Measurements from ENCODE around the gene CES5A. TPM values are rescaled to one million over a fixed set of nuclear protein-coding genes. Genes with fewer than 3 reads are reported as not detected.
"Not testable (repeated sequence)": the region's sequence is repeated elsewhere in the genome, so short reads cannot be mapped to it uniquely, and the experiment has no call there.

Gene CES5A
- total RNA-seq, 3 donors from 2014 or later (not counting 1 experiment from before 2014, with no cell fraction given): not detected

- Mint-ChIP-seq H3K9me3 (no peaks in the 10 kb centered on the region), H3K27me3 (ENCODE audit: low read depth in 2 of 2) (peaks cover 0 to 5% of the 10 kb centered on the region in 2 donors), H3K36me3 (no peaks in the 10 kb centered on the region), H3K27ac (no peak overlapping the region), H3K4me3 (no peak overlapping the region), H3K4me1 (no peaks in the 10 kb centered on the region)
- no peaks in the 10 kb centered on the region for H3K4me1 ChIP-seq (ENCODE audit: control insufficient read depth, insufficient read depth, low read length)
- no peak for ATAC-seq
- no peaks in the 10 kb centered on the region for H3K36me3 ChIP-seq (ENCODE audit: control insufficient read depth, insufficient read depth, low read length)
- intact Hi-C loops (cut with micrococcal nuclease): no loop called here
- 83% methylated on average over 1 of the region's 2 CpGs for WGBS (ENCODE audit: insufficient coverage)
- no peak overlapping the region for H3K4me3 ChIP-seq (ENCODE audit: low read length)
- H3K27ac ChIP-seq (ENCODE audit: low read length): no peak overlapping the region
- no peaks in the 10 kb centered on the region for H3K27me3 ChIP-seq (ENCODE audit: control insufficient read depth, insufficient read depth, low read length)
- no peak for DNase-seq
- no peaks in the 10 kb centered on the region for H3K9me3 ChIP-seq (ENCODE audit: control insufficient read depth, insufficient read depth, low read length)
- no peak for TF ChIP-seq CTCF (IDR thresholded peaks at IDR 0.05)
These were observed 7.0 kb downstream of the CES5A start for GRCh38 chr16:55868137-55868536.

DNA sequence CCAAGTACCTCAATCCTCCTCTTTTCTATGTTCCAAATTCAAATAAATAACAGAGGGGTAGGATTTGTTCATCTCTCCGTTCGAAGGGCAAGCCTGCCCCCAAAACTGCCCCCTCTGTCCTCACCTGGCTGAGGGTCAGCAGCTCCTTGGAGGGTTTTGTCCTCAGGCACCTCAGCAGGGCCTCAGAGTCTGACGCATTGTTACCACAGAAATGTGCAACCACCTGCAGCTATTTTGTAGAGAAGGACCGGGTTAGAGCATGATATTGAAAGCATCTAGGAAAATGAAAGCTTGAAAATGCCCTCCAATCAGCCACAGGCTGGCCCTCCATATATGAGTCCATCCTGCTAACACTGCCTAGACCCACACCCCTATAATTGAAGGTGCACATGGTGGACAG is 13.9 kb downstream of the CES5A start:
- intact Hi-C loops (cut with micrococcal nuclease): no loop called here
- H3K4me1 Mint-ChIP-seq: no peaks in the 10 kb centered on the region
- Histone ChIP-seq H3K36me3 (ENCODE audit: control insufficient read depth, insufficient read depth, low read length) (no peaks in the 10 kb centered on the region), H3K4me1 (ENCODE audit: control insufficient read depth, insufficient read depth, low read length) (no peaks in the 10 kb centered on the region), H3K27me3 (ENCODE audit: control insufficient read depth, insufficient read depth, low read length) (no peaks in the 10 kb centered on the region), H3K4me3 (ENCODE audit: low read length) (no peak overlapping the region), H3K9me3 (ENCODE audit: control insufficient read depth, insufficient read depth, low read length) (no peaks in the 10 kb centered on the region), H3K27ac (ENCODE audit: low read length) (no peak overlapping the region)
- DNase-seq (no peak), ATAC-seq (no peak)
- no peaks in the 10 kb centered on the region for H3K9me3 Mint-ChIP-seq
- no peaks in the 10 kb centered on the region for H3K36me3 Mint-ChIP-seq
- H3K4me3 Mint-ChIP-seq: no peak overlapping the region
- peaks cover 12 to 19% of the 10 kb centered on the region in 2 donors for H3K27me3 Mint-ChIP-seq (ENCODE audit: low read depth in 2 of 2)
- H3K27ac Mint-ChIP-seq: no peak overlapping the region
- 83% methylated on average over 4 of the region's 4 CpGs for WGBS (ENCODE audit: insufficient coverage)
- no peak for TF ChIP-seq CTCF (IDR thresholded peaks at IDR 0.05)

- H3K9me3 ChIP-seq (ENCODE audit: control insufficient read depth, insufficient read depth, low read length); H3K27me3 ChIP-seq (ENCODE audit: control insufficient read depth, insufficient read depth, low read length); intact Hi-C loops (cut with micrococcal nuclease); H3K4me3 Mint-ChIP-seq; H3K4me1 ChIP-seq (ENCODE audit: control insufficient read depth, insufficient read depth, low read length); H3K9me3 Mint-ChIP-seq; DNase-seq; H3K36me3 Mint-ChIP-seq; H3K36me3 ChIP-seq (ENCODE audit: control insufficient read depth, insufficient read depth, low read length); H3K27ac ChIP-seq (ENCODE audit: low read length); H3K4me1 Mint-ChIP-seq; H3K4me3 ChIP-seq (ENCODE audit: low read length); H3K27ac Mint-ChIP-seq; ATAC-seq: not testable (repeated sequence)
- peaks cover 12 to 18% of the 10 kb centered on the region in 2 donors for H3K27me3 Mint-ChIP-seq (ENCODE audit: low read depth in 2 of 2)
- 90% methylated on average over 1 of the region's 1 CpG for WGBS (ENCODE audit: insufficient coverage)
These were observed 17.5 kb downstream of the CES5A start for GRCh38 chr16:55857650-55858049.

DNA sequence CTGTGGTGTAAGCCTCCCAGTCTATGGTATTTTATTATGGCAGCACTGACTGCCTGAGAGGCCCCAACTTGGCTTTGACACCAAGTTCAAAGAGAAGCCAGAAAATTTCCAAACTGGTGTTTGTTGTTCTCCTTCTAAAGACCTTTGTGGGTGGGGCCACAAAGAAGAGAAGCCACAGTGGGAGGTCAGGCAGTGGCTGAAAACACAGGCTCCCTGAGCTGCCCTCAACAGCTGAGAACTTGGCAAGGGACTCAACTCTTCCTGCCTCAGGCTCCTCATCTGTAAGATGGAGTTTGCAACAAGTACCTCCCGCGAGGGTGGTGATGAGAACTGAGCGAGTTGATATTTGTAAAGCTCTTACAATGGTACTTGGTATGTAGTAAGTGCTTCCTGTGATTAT is 18.2 kb downstream of the CES5A start:
- TF ChIP-seq CTCF (IDR thresholded peaks at IDR 0.05): no peak
- Mint-ChIP-seq H3K4me3 (no peak overlapping the region), H3K36me3 (no peaks in the 10 kb centered on the region), H3K4me1 (no peaks in the 10 kb centered on the region), H3K27ac (no peak overlapping the region), H3K9me3 (no peaks in the 10 kb centered on the region), H3K27me3 (ENCODE audit: low read depth in 2 of 2) (peaks cover 16 to 17% of the 10 kb centered on the region in 2 donors)
- WGBS (ENCODE audit: insufficient coverage): 92% methylated on average over 3 of the region's 3 CpGs
- H3K4me3 ChIP-seq (ENCODE audit: low read length): no peak overlapping the region
- intact Hi-C loops (cut with micrococcal nuclease): no loop called here
- DNase-seq: no peak
- H3K9me3 ChIP-seq (ENCODE audit: control insufficient read depth, insufficient read depth, low read length): no peaks in the 10 kb centered on the region
- no peaks in the 10 kb centered on the region for H3K36me3 ChIP-seq (ENCODE audit: control insufficient read depth, insufficient read depth, low read length)
- no peak overlapping the region for H3K27ac ChIP-seq (ENCODE audit: low read length)
- ATAC-seq: no peak
- no peaks in the 10 kb centered on the region for H3K4me1 ChIP-seq (ENCODE audit: control insufficient read depth, insufficient read depth, low read length)
- H3K27me3 ChIP-seq (ENCODE audit: control insufficient read depth, insufficient read depth, low read length): no peaks in the 10 kb centered on the region

All from natural killer cell (primary cell).